GM21723 (cell line): ENCODE data around the gene TCEA3.

Source experiments
- ATAC-seq: cut with Tn5 transposase; IDR thresholded peaks from one replicate; pipeline ENCODE4 v1.9.1; 2021; ENCODE audit warnings: mild to moderate bottlenecking, moderate library complexity; ENCODE audit not compliant: unreplicated experiment

TCEA3 gene

DNA sequence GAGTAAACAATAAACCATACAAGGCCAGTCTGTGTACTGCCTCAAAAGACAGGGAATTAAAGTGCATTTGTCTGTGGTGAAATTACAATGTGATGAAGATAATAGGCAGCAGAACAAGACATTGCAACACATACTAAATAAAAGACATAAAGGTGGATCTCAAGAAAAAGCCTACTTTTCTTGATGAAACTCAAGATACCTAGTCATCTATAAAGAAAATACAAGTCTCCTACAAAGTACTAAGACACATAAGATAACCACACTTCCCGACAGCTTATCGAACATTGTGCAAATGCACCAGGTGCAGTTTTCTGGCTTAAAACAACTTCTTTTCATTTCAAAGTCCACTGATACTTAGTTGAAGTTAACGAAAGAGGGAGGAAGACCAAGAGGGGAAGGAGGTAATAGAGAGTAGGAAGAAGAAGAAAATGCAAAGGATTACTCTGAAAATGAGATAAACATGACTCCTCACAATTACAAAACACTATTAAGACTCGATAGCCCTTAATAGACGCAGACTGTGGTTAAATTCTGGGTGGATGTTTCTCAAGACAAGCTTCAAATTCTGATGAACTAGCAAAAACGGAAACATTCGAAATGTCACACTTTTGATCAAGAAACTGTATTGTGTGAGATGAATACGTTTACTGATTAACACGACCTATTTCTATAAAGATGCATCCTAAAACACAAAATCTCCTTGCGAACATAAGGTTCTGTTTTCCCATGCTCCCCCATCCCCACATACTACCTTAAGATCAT lies 82.4 kb downstream of the TCEA3 start:
- no peak for ATAC-seq

DNA sequence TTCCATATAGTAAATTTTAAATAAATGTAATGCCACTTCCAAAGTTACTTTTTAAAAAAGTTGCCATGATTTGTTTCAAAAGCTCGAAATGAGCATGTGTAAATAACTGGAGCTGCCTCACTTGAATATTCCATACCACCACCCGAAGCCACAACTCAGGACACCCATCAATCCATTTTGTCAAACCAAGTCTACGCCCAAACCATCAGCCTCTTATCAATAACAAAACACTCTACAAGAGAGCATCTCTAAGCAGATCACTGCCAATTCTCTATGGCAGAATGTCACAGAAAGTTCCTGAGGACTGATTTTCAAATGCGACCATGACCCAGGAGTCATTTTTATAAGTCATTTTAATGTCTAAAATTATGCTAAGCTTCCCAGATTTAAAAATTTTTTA lies 84.9 kb downstream of the TCEA3 start:
- no peak for ATAC-seq

DNA sequence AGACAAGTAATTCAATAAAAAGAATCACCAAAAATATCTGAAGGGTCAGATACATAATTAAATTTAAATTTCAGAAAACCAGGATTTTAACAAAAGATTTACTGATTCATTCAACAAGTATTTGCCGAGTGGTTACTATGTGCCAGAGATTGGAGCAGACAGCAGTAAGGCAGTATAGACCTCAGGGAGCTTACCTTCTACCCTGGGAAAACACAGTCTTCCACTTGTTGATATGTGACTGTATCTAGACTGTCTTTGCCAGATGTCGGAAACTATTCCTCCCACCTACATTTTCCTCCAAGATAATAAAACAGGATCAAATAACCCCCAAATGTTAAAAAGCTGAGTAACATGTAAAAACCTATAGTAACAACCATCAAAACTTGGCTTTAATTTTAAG lies 86.7 kb downstream of the TCEA3 start:
- no peak for ATAC-seq

DNA sequence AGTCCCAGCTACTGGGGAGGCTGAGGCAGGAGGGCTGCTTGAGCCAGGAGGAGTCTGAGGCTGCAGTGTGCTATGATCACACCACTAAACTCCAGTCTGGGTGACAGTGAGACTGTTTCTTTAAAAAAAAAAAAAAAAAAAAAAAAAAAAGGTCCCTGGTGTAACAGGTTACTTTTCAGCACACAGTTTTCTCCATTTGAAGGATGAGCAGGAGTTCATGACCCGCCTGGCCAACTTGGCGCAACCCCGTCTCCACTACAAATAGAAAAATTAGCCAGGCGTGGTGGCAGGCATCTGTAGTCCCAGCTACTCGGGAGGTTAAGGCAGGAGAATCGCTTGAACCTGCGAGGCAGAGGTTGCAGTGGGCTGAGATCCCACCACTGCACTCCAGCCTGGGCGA lies 92.8 kb downstream of the TCEA3 start:
- no peak for ATAC-seq
